Measurements from ENCODE around the gene ARNT2.

The ARNT2 gene

GRCh38 chr15:80536231-80536630 lies 132.0 kb downstream of the ARNT2 start:
- H3K27ac ChIP-seq: no peak overlapping the region
- peaks cover 0 to 40% (median 0%) of the 10 kb centered on the region in 10 experiments; a peak in 6 of 20 replicates for H3K4me1 ChIP-seq
- TF ChIP-seq Cebpa-rat (IDR thresholded peaks at IDR 0.05): no peak
- H4K20me1 ChIP-seq: no peaks in the 10 kb centered on the region
- no peak overlapping the region for H3K9ac ChIP-seq
- H3K4me2 ChIP-seq: peak overlapping the region in 2 of 11 experiments; percentile 21 to 30; a peak in 3 of 22 replicates
- peaks cover 0 to 27% (median 0%) of the 10 kb centered on the region in 11 experiments; a peak in 5 of 22 replicates for H3K36me3 ChIP-seq
- H3K4me3 ChIP-seq: no peak overlapping the region
- H3K27me3 ChIP-seq: no peaks in the 10 kb centered on the region
- H3K9me3 ChIP-seq (replicated peaks in 1 of 11): peaks cover 16 to 43% (median 29%) of the 10 kb centered on the region in 11 experiments

- Histone ChIP-seq H3K27me3 (no peaks in the 10 kb centered on the region), H3K36me3 (peaks cover 0 to 27% (median 0%) of the 10 kb centered on the region in 11 experiments; a peak in 5 of 22 replicates), H3K9ac (no peak overlapping the region), H4K20me1 (no peaks in the 10 kb centered on the region), H3K27ac (no peak overlapping the region), H3K4me3 (no peak overlapping the region), H3K4me2 (peak overlapping the region in 2 of 11 experiments; percentile 21 to 40; a peak in 3 of 22 replicates), H3K9me3 (replicated peaks in 1 of 11) (peaks cover 16 to 43% (median 29%) of the 10 kb centered on the region in 11 experiments), H3K4me1 (peaks cover 0 to 35% (median 0%) of the 10 kb centered on the region in 10 experiments; a peak in 6 of 20 replicates)
- TF ChIP-seq Cebpa-rat (IDR thresholded peaks at IDR 0.05): no peak
Measured at GRCh38 chr15:80536716-80537115, 132.5 kb downstream of the ARNT2 start.

GRCh38 chr15:80545078-80545477 lies 140.9 kb downstream of the ARNT2 start:
- TF ChIP-seq Cebpa-rat (IDR thresholded peaks at IDR 0.05): no peak
- Histone ChIP-seq H4K20me1 (no peaks in the 10 kb centered on the region), H3K36me3 (peaks cover 0 to 27% (median 0%) of the 10 kb centered on the region in 11 experiments; a peak in 7 of 22 replicates), H3K27ac (no peak overlapping the region), H3K27me3 (no peaks in the 10 kb centered on the region), H3K9me3 (replicated peaks in 1 of 11) (peaks cover 6 to 28% (median 14%) of the 10 kb centered on the region in 11 experiments; a peak in 19 of 22 replicates), H3K4me2 (no peak overlapping the region), H3K4me1 (peaks cover 0 to 7% (median 0%) of the 10 kb centered on the region in 10 experiments; a peak in 4 of 20 replicates), H3K4me3 (no peak overlapping the region), H3K9ac (no peak overlapping the region)

GRCh38 chr15:80547264-80547663 lies 143.1 kb downstream of the ARNT2 start:
- Histone ChIP-seq H3K9me3 (replicated peaks in 1 of 11) (peaks cover 6 to 22% (median 14%) of the 10 kb centered on the region in 11 experiments; a peak in 18 of 22 replicates), H3K27ac (no peak overlapping the region), H3K27me3 (no peaks in the 10 kb centered on the region), H3K4me2 (no peak overlapping the region), H4K20me1 (no peaks in the 10 kb centered on the region), H3K4me1 (peaks cover 0 to 21% (median 0%) of the 10 kb centered on the region in 10 experiments; a peak in 5 of 20 replicates), H3K4me3 (no peak overlapping the region), H3K9ac (no peak overlapping the region), H3K36me3 (peaks cover 0 to 35% (median 0%) of the 10 kb centered on the region in 11 experiments; a peak in 7 of 22 replicates)
- no peak for TF ChIP-seq Cebpa-rat (IDR thresholded peaks at IDR 0.05)

- Histone ChIP-seq H3K4me3 (no peak overlapping the region), H3K9me3 (replicated peaks in 1 of 11) (peaks cover 2 to 11% (median 7%) of the 10 kb centered on the region in 11 experiments; a peak in 17 of 22 replicates), H3K27ac (no peak overlapping the region), H3K36me3 (peaks cover 0 to 31% (median 0%) of the 10 kb centered on the region in 11 experiments; a peak in 6 of 22 replicates), H3K27me3 (no peaks in the 10 kb centered on the region), H4K20me1 (no peaks in the 10 kb centered on the region), H3K9ac (no peak overlapping the region), H3K4me1 (peaks cover 0 to 21% (median 0%) of the 10 kb centered on the region in 10 experiments; a peak in 5 of 20 replicates), H3K4me2 (no peak overlapping the region)
- no peak for TF ChIP-seq Cebpa-rat (IDR thresholded peaks at IDR 0.05)
Measured at GRCh38 chr15:80549191-80549590, 145.0 kb downstream of the ARNT2 start.

- Histone ChIP-seq H3K27me3 (no peaks in the 10 kb centered on the region), H3K9ac (no peak overlapping the region)
Measured at GRCh38 chr15:80549654-80550053, 145.5 kb downstream of the ARNT2 start.

GRCh38 chr15:80550219-80550907 lies 146.2 kb downstream of the ARNT2 start:
- H3K4me2 ChIP-seq: peak overlapping the region in 2 of 11 experiments; percentile 32 to 51; a peak in 4 of 22 replicates
- peaks cover 0 to 28% (median 5%) of the 10 kb centered on the region in 11 experiments; a peak in 7 of 22 replicates for H3K36me3 ChIP-seq
- H3K27me3 ChIP-seq: no peaks in the 10 kb centered on the region
- no peak overlapping the region for H3K9ac ChIP-seq
- peaks cover 0 to 21% (median 0%) of the 10 kb centered on the region in 10 experiments; a peak in 5 of 20 replicates for H3K4me1 ChIP-seq
- TF ChIP-seq Cebpa-rat (IDR thresholded peaks at IDR 0.05): no peak
- no peak overlapping the region for H3K27ac ChIP-seq
- no peaks in the 10 kb centered on the region for H4K20me1 ChIP-seq
- no peak overlapping the region for H3K4me3 ChIP-seq
- H3K9me3 ChIP-seq (replicated peaks in 1 of 11): no peaks in the 10 kb centered on the region

More at GRCh38 chr15:80549654-80550053, 145.5 kb downstream of the ARNT2 start:
- Histone ChIP-seq H4K20me1 (no peaks in the 10 kb centered on the region), H3K4me2 (no peak overlapping the region; a peak in 1 of 22 replicates), H3K4me3 (no peak overlapping the region), H3K36me3 (peaks cover 0 to 28% (median 0%) of the 10 kb centered on the region in 11 experiments; a peak in 4 of 22 replicates), H3K9me3 (replicated peaks in 1 of 11) (peaks cover 0 to 7% (median 3%) of the 10 kb centered on the region in 11 experiments; a peak in 8 of 22 replicates), H3K27ac (no peak overlapping the region), H3K4me1 (peaks cover 0 to 21% (median 0%) of the 10 kb centered on the region in 10 experiments; a peak in 5 of 20 replicates)
- no peak for TF ChIP-seq Cebpa-rat (IDR thresholded peaks at IDR 0.05)

- Histone ChIP-seq H3K27me3 (no peaks in the 10 kb centered on the region), H3K36me3 (peaks cover 0 to 33% (median 8%) of the 10 kb centered on the region in 11 experiments; a peak in 8 of 22 replicates), H3K4me2 (peak overlapping the region in 2 of 11 experiments; percentile 32 to 51; a peak in 3 of 22 replicates), H3K9me3 (replicated peaks in 1 of 11) (no peaks in the 10 kb centered on the region), H3K4me1 (peaks cover 0 to 21% (median 0%) of the 10 kb centered on the region in 10 experiments; a peak in 5 of 20 replicates), H3K9ac (no peak overlapping the region), H4K20me1 (no peaks in the 10 kb centered on the region), H3K4me3 (no peak overlapping the region), H3K27ac (no peak overlapping the region)
- no peak for TF ChIP-seq Cebpa-rat (IDR thresholded peaks at IDR 0.05)
Measured at GRCh38 chr15:80550908-80551260, 146.7 kb downstream of the ARNT2 start.

GRCh38 chr15:80551348-80551747 lies 147.2 kb downstream of the ARNT2 start:
- Histone ChIP-seq H3K36me3 (peaks cover 0 to 37% (median 8%) of the 10 kb centered on the region in 11 experiments; a peak in 9 of 22 replicates), H4K20me1 (no peaks in the 10 kb centered on the region), H3K4me3 (no peak overlapping the region), H3K27me3 (no peaks in the 10 kb centered on the region), H3K4me2 (peak overlapping the region in 2 of 11 experiments; percentile 32 to 51; a peak in 2 of 22 replicates), H3K9me3 (replicated peaks in 1 of 11) (no peaks in the 10 kb centered on the region), H3K9ac (no peak overlapping the region), H3K27ac (no peak overlapping the region), H3K4me1 (peaks cover 0 to 21% (median 0%) of the 10 kb centered on the region in 10 experiments; a peak in 5 of 20 replicates)
- TF ChIP-seq Cebpa-rat (IDR thresholded peaks at IDR 0.05): no peak

Data from BLaER1 treated with 17β-estradiol and CSF1 and Interleukin-3, amounts not matched to agents 10 nM and 100 nM (cell line).